CD4-positive, CD25-positive, alpha-beta regulatory T cell (primary cell): Measurements from ENCODE around the gene IQCB1. TPM values are rescaled to one million over a fixed set of nuclear protein-coding genes. Genes with fewer than 3 reads are reported as not detected.

Source experiments
- ATAC-seq, 2 donors: fragments of 150-1000 bp; cut with Tn5 transposase; one replicate each; pipeline ENCODE4 v1.10.0; 2021; ENCODE audit warnings: low read depth in 2 of 2, moderate number of reproducible peaks in 2 of 2, moderate library complexity in 1 of 2
- DNase-seq, 3 donors: peaks; one replicate each; pipeline versions ENCODE4 v3.0.0 to v3.0.0-alpha.2; 2012 to 2022; ENCODE audit warnings: mixed read lengths in 1 of 3
- H3K27ac ChIP-seq: one replicate; pipeline ENCODE4 v1.7.0; 2013; ENCODE audit warnings: mild to moderate bottlenecking, low read length; ENCODE audit not compliant: insufficient read depth, poor library complexity, severe bottlenecking
- H3K27me3 ChIP-seq: one replicate; pipeline ENCODE4 v1.7.0; 2013; ENCODE audit warnings: low read length; ENCODE audit not compliant: control insufficient read depth, insufficient read depth
- H3K36me3 ChIP-seq: one replicate; pipeline ENCODE4 v1.7.0; 2013; ENCODE audit warnings: mild to moderate bottlenecking, low read length, moderate library complexity; ENCODE audit not compliant: control insufficient read depth, insufficient read depth
- H3K4me1 ChIP-seq: 2 replicates; pipeline ENCODE4 v1.7.0; 2013; ENCODE audit warnings: mild to moderate bottlenecking, low read length; ENCODE audit not compliant: insufficient read depth, control insufficient read depth, poor library complexity, severe bottlenecking
- H3K4me3 ChIP-seq: one replicate; pipeline ENCODE4 v1.7.0; 2013; ENCODE audit warnings: low read depth, mild to moderate bottlenecking, low read length, moderate library complexity
- H3K9me3 ChIP-seq, 2 experiments: 1 replicate in 1 of 2; 2 replicates in 1 of 2; pipeline ENCODE4 v1.7.0; 2013; ENCODE audit warnings: low read length in 2 of 2, mild to moderate bottlenecking in 1 of 2, moderate library complexity in 1 of 2; ENCODE audit not compliant: control insufficient read depth in 2 of 2
- H3K27ac Mint-ChIP-seq, 3 donors: one replicate each; pipeline ENCODE4 v1.8.0; 2020 to 2022; ENCODE audit warnings: mild to moderate bottlenecking in 3 of 3, mixed read lengths in 3 of 3, moderate library complexity in 2 of 3
- H3K27me3 Mint-ChIP-seq: one replicate; pipeline ENCODE4 v1.8.0; 2022; ENCODE audit warnings: mild to moderate bottlenecking, mixed read lengths
- H3K36me3 Mint-ChIP-seq: one replicate; pipeline ENCODE4 v1.8.0; 2020; ENCODE audit warnings: mixed read lengths
- H3K4me1 Mint-ChIP-seq, 4 donors: one replicate each; pipeline ENCODE4 v1.8.0; 2020 to 2022; ENCODE audit warnings: mixed read lengths in 4 of 4, mild to moderate bottlenecking in 1 of 4
- H3K4me3 Mint-ChIP-seq, 4 donors: one replicate each; pipeline ENCODE4 v1.8.0; 2020 to 2022; ENCODE audit warnings: mild to moderate bottlenecking in 4 of 4, mixed read lengths in 4 of 4, moderate library complexity in 3 of 4
- H3K9me3 Mint-ChIP-seq, 7 donors: one replicate each; pipeline ENCODE4 v1.8.0; 2020 to 2022; ENCODE audit warnings: mixed read lengths in 7 of 7, mild to moderate bottlenecking in 3 of 7, moderate library complexity in 2 of 7
- polyA plus RNA-seq, 4 donors: library from polyadenylated mRNA; unstranded; fragments of 300-500 nt; fragmentation: Illumina TruSeq; gene quantifications; one replicate each; pipeline ENCODE4 v1.2.3, GENCODE V29; 2021
- total RNA-seq: library from RNA; stranded (reverse); gene quantifications from one replicate; pipeline ENCODE4 v1.2.3, GENCODE V29; 2022

Gene IQCB1
- total and polyA plus RNA-seq, 5 donors from 2014 or later: 16.2 to 46.8 (median 21.9) TPM

GRCh38 chr3:121834157-121834670 is 646 bp downstream of the IQCB1 start:
- Mint-ChIP-seq H3K9me3 (no peaks in the 10 kb centered on the region), H3K4me3 (peak overlapping the region; percentile 90 to 96 (median 96)), H3K27me3 (peaks cover 6% of the 10 kb centered on the region), H3K4me1 (peaks cover 29 to 65% (median 52%) of the 10 kb centered on the region in 4 donors), H3K36me3 (peaks cover 14% of the 10 kb centered on the region), H3K27ac (peak overlapping the region; percentile 72 to 95 (median 94))
- no peaks in the 10 kb centered on the region for H3K27me3 ChIP-seq
- peaks cover 36% of the 10 kb centered on the region for H3K4me1 ChIP-seq
- peak overlapping the region; percentile 96 for H3K4me3 ChIP-seq
- H3K9me3 ChIP-seq: no peaks in the 10 kb centered on the region
- peak in 1 of 3 donors; percentile 29 for DNase-seq
- peaks cover 11% of the 10 kb centered on the region for H3K36me3 ChIP-seq
- ATAC-seq: no peak
- peak overlapping the region; percentile 87 for H3K27ac ChIP-seq

DNA sequence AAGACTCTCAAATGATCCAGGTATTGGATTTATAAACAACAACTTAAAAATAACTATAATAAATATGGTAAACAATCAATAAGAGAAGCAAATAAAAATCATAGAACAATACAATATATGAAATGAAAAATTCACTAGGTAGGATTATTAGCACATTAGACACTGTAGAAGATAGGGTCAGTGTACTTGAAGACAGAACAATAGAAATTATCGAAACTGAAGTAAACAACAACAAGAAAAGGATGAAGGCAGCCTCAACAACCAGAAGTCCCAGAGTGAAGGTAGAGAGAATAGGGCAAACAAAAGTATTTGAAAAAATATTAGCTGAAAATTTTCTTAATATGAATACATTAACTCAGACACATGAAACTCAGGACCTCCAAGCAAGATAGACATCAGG is 11.9 kb downstream of the IQCB1 start:
- H3K9me3 ChIP-seq: peaks cover 11 to 18% of the 10 kb centered on the region in 2 experiments
- ATAC-seq (no peak), DNase-seq (no peak)
- no peak overlapping the region for H3K4me3 ChIP-seq
- Mint-ChIP-seq H3K27ac (no peak overlapping the region), H3K4me1 (peaks cover 31 to 42% (median 40%) of the 10 kb centered on the region in 4 donors), H3K27me3 (no peaks in the 10 kb centered on the region), H3K9me3 (peaks cover 2 to 7% (median 4%) of the 10 kb centered on the region in 7 donors), H3K36me3 (peaks cover 71% of the 10 kb centered on the region), H3K4me3 (peak overlapping the region in 2 of 4 donors; percentile 25 to 76)
- H3K27me3 ChIP-seq: no peaks in the 10 kb centered on the region
- no peak overlapping the region for H3K27ac ChIP-seq
- peaks cover 79% of the 10 kb centered on the region for H3K36me3 ChIP-seq
- no peaks in the 10 kb centered on the region for H3K4me1 ChIP-seq

DNA sequence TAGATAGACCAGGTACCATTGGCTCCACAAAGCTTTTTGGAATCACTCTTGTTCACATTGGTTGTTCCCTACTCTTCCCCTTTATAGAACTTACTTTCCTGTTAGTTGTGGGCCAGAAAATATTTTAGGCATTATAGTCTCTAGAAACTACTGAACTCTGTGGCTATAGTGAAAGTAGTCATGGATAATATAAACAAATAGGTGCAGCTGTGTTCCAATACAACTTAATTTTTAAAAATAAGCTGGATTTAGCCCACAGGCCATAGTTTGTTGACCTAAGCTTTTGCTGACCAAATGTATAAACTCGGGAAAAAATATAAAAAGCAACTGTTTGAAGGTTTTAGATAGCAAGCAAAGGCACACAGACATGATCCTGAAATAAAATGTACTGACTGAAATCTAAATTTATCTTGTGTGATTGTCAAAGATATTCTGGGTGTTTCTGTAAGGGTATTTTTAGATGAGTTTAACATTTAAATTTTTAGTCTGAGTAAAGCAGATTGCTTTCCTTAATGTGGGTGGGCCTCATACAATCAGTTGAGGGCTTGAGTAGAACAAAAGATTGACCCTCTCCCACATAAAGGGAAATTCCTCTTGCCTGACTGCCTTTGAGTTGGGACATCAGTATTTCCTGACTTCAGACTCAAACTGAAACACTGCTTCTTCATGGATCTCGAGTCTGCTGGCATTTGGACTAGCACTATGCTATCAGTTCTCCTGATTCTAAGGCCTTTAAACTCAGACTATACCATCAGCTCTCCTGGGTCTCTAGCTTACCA is 13.2 kb downstream of the IQCB1 start:
- no peak overlapping the region for H3K4me3 ChIP-seq
- H3K4me1 Mint-ChIP-seq: peaks cover 34 to 42% (median 42%) of the 10 kb centered on the region in 4 donors
- H3K36me3 ChIP-seq: peaks cover 76% of the 10 kb centered on the region
- H3K27me3 ChIP-seq: no peaks in the 10 kb centered on the region
- peaks cover 11 to 18% of the 10 kb centered on the region in 2 experiments for H3K9me3 ChIP-seq
- DNase-seq: no peak
- no peaks in the 10 kb centered on the region for H3K27me3 Mint-ChIP-seq
- H3K9me3 Mint-ChIP-seq: peaks cover 2 to 10% (median 4%) of the 10 kb centered on the region in 7 donors
- ATAC-seq: no peak
- no peaks in the 10 kb centered on the region for H3K4me1 ChIP-seq
- H3K36me3 Mint-ChIP-seq: peaks cover 69% of the 10 kb centered on the region
- H3K4me3 Mint-ChIP-seq: no peak overlapping the region
- no peak overlapping the region for H3K27ac ChIP-seq
- H3K27ac Mint-ChIP-seq: no peak overlapping the region

GRCh38 chr3:121819236-121819635 is 15.6 kb downstream of the IQCB1 start:
- no peaks in the 10 kb centered on the region for H3K4me1 ChIP-seq
- no peaks in the 10 kb centered on the region for H3K27me3 ChIP-seq
- Mint-ChIP-seq H3K36me3 (peaks cover 71% of the 10 kb centered on the region), H3K4me1 (peaks cover 40 to 54% (median 47%) of the 10 kb centered on the region in 4 donors), H3K4me3 (no peak overlapping the region), H3K9me3 (peaks cover 2 to 14% (median 7%) of the 10 kb centered on the region in 7 donors), H3K27me3 (no peaks in the 10 kb centered on the region), H3K27ac (no peak overlapping the region)
- no peak overlapping the region for H3K4me3 ChIP-seq
- DNase-seq: no peak
- no peak overlapping the region for H3K27ac ChIP-seq
- no peak for ATAC-seq
- H3K9me3 ChIP-seq: peaks cover 11 to 18% of the 10 kb centered on the region in 2 experiments
- peaks cover 59% of the 10 kb centered on the region for H3K36me3 ChIP-seq

- DNase-seq (no peak), ATAC-seq (no peak)
- Mint-ChIP-seq H3K4me3 (no peak overlapping the region), H3K4me1 (peaks cover 44 to 59% (median 53%) of the 10 kb centered on the region in 4 donors), H3K36me3 (peaks cover 70% of the 10 kb centered on the region), H3K27ac (peak overlapping the region in 1 of 3 donors; percentile 16), H3K27me3 (no peaks in the 10 kb centered on the region), H3K9me3 (peaks cover 2 to 14% (median 7%) of the 10 kb centered on the region in 7 donors)
- H3K27me3 ChIP-seq: no peaks in the 10 kb centered on the region
- peaks cover 53% of the 10 kb centered on the region for H3K36me3 ChIP-seq
- no peaks in the 10 kb centered on the region for H3K4me1 ChIP-seq
- H3K9me3 ChIP-seq: peaks cover 8 to 11% of the 10 kb centered on the region in 2 experiments
- no peak overlapping the region for H3K4me3 ChIP-seq
- H3K27ac ChIP-seq: no peak overlapping the region
Measured at GRCh38 chr3:121818578-121818977, 16.3 kb downstream of the IQCB1 start.

DNA sequence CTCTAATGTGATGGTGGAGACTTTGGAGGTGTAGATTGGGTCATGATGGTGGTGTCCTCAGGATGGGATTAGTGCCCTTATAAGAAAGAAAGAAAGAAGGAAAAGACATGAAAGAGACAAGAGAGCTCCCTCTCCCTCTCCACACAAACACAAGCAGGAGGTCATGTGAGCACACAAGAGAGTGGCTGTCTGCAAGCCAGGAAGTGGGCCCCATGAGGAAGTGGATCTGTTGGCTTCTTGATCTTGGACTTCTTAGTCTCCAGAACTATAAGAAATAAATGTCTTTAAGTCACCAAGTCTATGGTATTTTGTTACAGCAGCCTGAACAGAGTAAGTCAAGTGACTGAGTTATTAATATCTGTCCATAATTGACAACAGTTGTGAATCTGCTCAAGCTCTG is 17.1 kb downstream of the IQCB1 start:
- H3K27me3 Mint-ChIP-seq: no peaks in the 10 kb centered on the region
- Histone ChIP-seq H3K9me3 (peaks cover 0 to 4% of the 10 kb centered on the region in 2 experiments), H3K36me3 (peaks cover 45% of the 10 kb centered on the region), H3K27me3 (no peaks in the 10 kb centered on the region), H3K4me1 (no peaks in the 10 kb centered on the region), H3K27ac (no peak overlapping the region), H3K4me3 (no peak overlapping the region)
- ATAC-seq (no peak), DNase-seq (peak in 1 of 3 donors; percentile 37)
- peaks cover 38 to 62% (median 52%) of the 10 kb centered on the region in 4 donors for H3K4me1 Mint-ChIP-seq
- H3K27ac Mint-ChIP-seq: peak overlapping the region in 1 of 3 donors; percentile 20
- no peak overlapping the region for H3K4me3 Mint-ChIP-seq
- H3K36me3 Mint-ChIP-seq: peaks cover 63% of the 10 kb centered on the region
- peaks cover 0 to 8% (median 3%) of the 10 kb centered on the region in 7 donors for H3K9me3 Mint-ChIP-seq

DNA sequence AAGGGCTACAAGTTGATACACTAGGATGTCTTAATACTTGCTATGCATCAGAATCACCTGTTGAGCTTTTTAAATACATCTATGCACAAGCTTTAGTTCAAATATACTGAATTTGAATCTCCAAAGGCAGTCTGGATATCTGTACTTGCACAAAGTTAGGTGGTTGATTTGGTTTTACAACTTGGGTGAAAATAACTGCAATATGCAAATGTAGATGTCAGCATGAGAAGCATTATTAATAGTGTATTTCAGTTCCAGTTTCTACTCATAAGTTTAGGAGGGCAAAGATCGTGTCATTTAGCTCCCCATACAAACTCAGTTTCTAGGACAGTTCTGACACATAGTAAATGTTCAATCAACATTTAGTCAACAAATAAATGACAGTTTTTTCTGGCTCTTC is 25.6 kb downstream of the IQCB1 start:
- Mint-ChIP-seq H3K27ac (peak overlapping the region in 1 of 3 donors; percentile 50), H3K27me3 (no peaks in the 10 kb centered on the region), H3K36me3 (peaks cover 44% of the 10 kb centered on the region), H3K4me1 (peaks cover 19 to 28% (median 20%) of the 10 kb centered on the region in 4 donors), H3K4me3 (no peak overlapping the region), H3K9me3 (peaks cover 0 to 3% (median 0%) of the 10 kb centered on the region in 7 donors)
- H3K27ac ChIP-seq: no peak overlapping the region
- no peaks in the 10 kb centered on the region for H3K9me3 ChIP-seq
- ATAC-seq (no peak), DNase-seq (peak in 1 of 3 donors; percentile 12)
- no peak overlapping the region for H3K4me3 ChIP-seq
- H3K27me3 ChIP-seq: no peaks in the 10 kb centered on the region
- H3K4me1 ChIP-seq: no peaks in the 10 kb centered on the region
- H3K36me3 ChIP-seq: peaks cover 44% of the 10 kb centered on the region
